GM12878 (cell line): ENCODE measurements around the gene NLGN1. TPM values are rescaled to one million over a fixed set of nuclear protein-coding genes. Genes with fewer than 3 reads are reported as not detected.

ENCODE experiments used
- ATAC-seq: fragments of 200-7000 bp; cut with Tn5 transposase; 3 replicates; pipeline ENCODE4 v1.9.1; 2020; ENCODE audit warnings: mild to moderate bottlenecking, moderate library complexity
- BruUV-seq: library from RNA; stranded (reverse); fragments of 400-500 nt; replicated peaks from 2 replicates; lab custom pipeline; 2021; lab: Mats Ljungman, UMichigan
- CTCF ChIA-PET: fragments of 300-600 bp; sonication (Branson Sonifier 250); formaldehyde crosslinking; extraction: SDS; loops from one replicate; lab custom pipeline; 2021; ENCODE audit warnings: inconsistent platforms; lab: Yijun Ruan, JAX
- POLR2A ChIA-PET: fragments of 350-600 bp; formaldehyde crosslinking; extraction: SDS; loops from one replicate; lab custom pipeline; 2021; ENCODE audit warnings: inconsistent platforms; lab: Charles Lee
- RAD21 ChIA-PET: fragments of 300-600 bp; sonication (Branson Sonifier 250); formaldehyde crosslinking; loops from one replicate; lab custom pipeline; 2023; ENCODE audit warnings: antibody characterized with exemption; ENCODE audit not compliant: unreplicated experiment; lab: Charles Lee
- SMC1A ChIA-PET: fragments of 300-600 bp; sonication (Branson Sonifier 250); formaldehyde crosslinking; loops from one replicate; lab custom pipeline; 2023; ENCODE audit not compliant: unreplicated experiment, uncharacterized antibody; lab: Charles Lee
- DNase-seq: peaks from one replicate; pipeline ENCODE4 v3.0.0-alpha.2; 2011; ENCODE audit warnings: low read depth, low spot score
- FAIRE-seq: peaks from 3 replicates; lab custom pipeline; 2011; peaks lifted over from hg19 to GRCh38; lab: Jason Lieb, UNC
- H2AFZ ChIP-seq: 2 replicates; pipeline ENCODE4 v1.6.0; 2011; ENCODE audit warnings: low read depth, low read length, control low read depth; ENCODE audit not compliant: control insufficient read depth
- H3K27ac ChIP-seq: 2 replicates; pipeline ENCODE4 v1.5.1; 2011; ENCODE audit warnings: control low read depth; ENCODE audit not compliant: control insufficient read depth, insufficient read depth
- H3K27me3 ChIP-seq, 2 experiments: replicated peaks in 1 of 2; 2 replicates each; pipeline versions ENCODE4 v1.6.0 to v1.6.1; 2011; ENCODE audit warnings: low read length in 1 of 2; ENCODE audit not compliant: control insufficient read depth in 2 of 2, insufficient read depth in 2 of 2
- H3K36me3 ChIP-seq, 2 experiments: 2 replicates each; pipeline ENCODE4 v1.5.1; 2011; ENCODE audit warnings: low read length in 1 of 2; ENCODE audit not compliant: control insufficient read depth in 2 of 2, insufficient read depth in 2 of 2
- H3K4me1 ChIP-seq: 2 replicates; pipeline ENCODE4 v1.6.1; 2011; ENCODE audit warnings: mild to moderate bottlenecking, low read length, moderate library complexity, mixed read lengths; ENCODE audit not compliant: control insufficient read depth, insufficient read depth
- H3K4me2 ChIP-seq: 2 replicates; pipeline ENCODE4 v1.6.0; 2011; ENCODE audit warnings: control low read depth; ENCODE audit not compliant: control insufficient read depth, insufficient read depth
- H3K4me3 ChIP-seq: fragments of 200-600 bp; sonication (generic); 2 replicates; pipeline ENCODE4 v1.5.1; 2016
- H3K79me2 ChIP-seq: 2 replicates; pipeline ENCODE4 v1.6.0; 2011; ENCODE audit warnings: low read length; ENCODE audit not compliant: control insufficient read depth, insufficient read depth
- H3K9ac ChIP-seq: 2 replicates; pipeline ENCODE4 v1.8.0; 2011; ENCODE audit warnings: low read length, control low read depth, mixed read lengths; ENCODE audit not compliant: control insufficient read depth, insufficient read depth
- H3K9me3 ChIP-seq: replicated peaks from 3 replicates; pipeline ENCODE4 v1.5.1; 2011; ENCODE audit warnings: mild to moderate bottlenecking, low read length; ENCODE audit not compliant: control insufficient read depth, insufficient read depth
- H4K20me1 ChIP-seq: 2 replicates; pipeline ENCODE4 v1.6.0; 2011; ENCODE audit not compliant: control insufficient read depth, insufficient read depth
- CEBPB ChIP-seq, 2 experiments: fragments of 150-350 bp in 1 of 2; IDR thresholded peaks; 2 replicates each; pipeline ENCODE4 v1.6.1; 2012 to 2014; ENCODE audit warnings: low read depth in 2 of 2, low read length in 2 of 2, borderline replicate concordance in 1 of 2, inconsistent platforms in 1 of 2
- NR2F1 ChIP-seq: fragments of 450-650 bp; conservative IDR thresholded peaks from 2 replicates; pipeline ENCODE4 v1.6.1; 2017; ENCODE audit warnings: mild to moderate bottlenecking
- RAD51 ChIP-seq: fragments of 450-650 bp; IDR thresholded peaks from 2 replicates; pipeline ENCODE4 v1.6.1; 2016; ENCODE audit warnings: moderate library complexity, mild to moderate bottlenecking, inconsistent platforms
- ZBTB4 ChIP-seq: fragments of 450-650 bp; formaldehyde crosslinking; IDR thresholded peaks from 2 replicates; pipeline ENCODE4 v1.4.0; 2022; ENCODE audit warnings: mild to moderate bottlenecking, moderate library complexity
- ZBTB40 ChIP-seq: fragments of 450-650 bp; IDR thresholded peaks from 2 replicates; pipeline ENCODE4 v1.6.1; 2016; ENCODE audit warnings: mild to moderate bottlenecking, moderate library complexity, borderline replicate concordance
- WGBS: methylation state at CpG from one replicate; pipeline ENCODE4 v1.1.6; 2016; ENCODE audit warnings: low lambda C conversion rate; ENCODE audit not compliant: insufficient replicate concordance, insufficient coverage; ENCODE audit errors: missing lambda C conversion rate; 5-methylcytosine and 5-hydroxymethylcytosine counted together
- in situ Hi-C: fragments of 300-500 bp; cut with MboI; formaldehyde crosslinking; loops from 9 replicates; pipeline ENCODE4 v1.14.3; 2018; ENCODE audit warnings: mixed read lengths
- intact Hi-C: fragments of 100-400 bp; cut with micrococcal nuclease; formaldehyde crosslinking; loops from one replicate; pipeline ENCODE4 v1.14.2; 2022; ENCODE audit not compliant: unreplicated experiment
- polyA plus RNA-seq, 11 experiments: library from polyadenylated mRNA; depleted of rRNA in 4 of 11; unstranded in 6 of 11; stranded (reverse) in 5 of 11; fragments of >200 nt; fragmentation: Nextera tagmentation in 4 of 11; fragmentation: Illumina TruSeq in 1 of 11; extraction: Ambion mirVana in 4 of 11; extraction: Trizol in 1 of 11; gene quantifications; 1 replicate in 1 of 11; 2 replicates in 10 of 11; pipeline versions ENCODE4 v1.2.1 to v1.2.3, GENCODE V29; 2011 to 2016; ENCODE audit warnings: inconsistent platforms in 2 of 11, missing spikeins in 2 of 11, low read depth in 1 of 11
- total RNA-seq, 4 experiments: library from RNA; depleted of rRNA in 3 of 4; stranded (reverse); fragments of >200 nt in 3 of 4; fragmentation: Illumina TruSeq in 1 of 4; extraction: Trizol in 1 of 4; gene quantifications; 2 replicates each; pipeline versions ENCODE4 v1.2.1 to v1.2.3, GENCODE V29; 2013 to 2021
- TF ChIP-seq, protein P1 (sequence below): fragments of 450-650 bp; IDR thresholded peaks from 2 replicates; pipeline ENCODE4 v1.6.1; 2017; ENCODE audit warnings: mild to moderate bottlenecking, moderate library complexity
- TF ChIP-seq, protein P2 (sequence below): fragments of 450-650 bp; formaldehyde crosslinking; IDR thresholded peaks from 2 replicates; pipeline ENCODE4 v1.5.0; 2022; ENCODE audit warnings: mild to moderate bottlenecking, missing genetic modification characterization

Gene NLGN1
- total and polyA plus RNA-seq, 10 of the 15 experiments (the other 5 are each of a cell fraction or from before 2014, with no cell fraction given) = not detected

DNA sequence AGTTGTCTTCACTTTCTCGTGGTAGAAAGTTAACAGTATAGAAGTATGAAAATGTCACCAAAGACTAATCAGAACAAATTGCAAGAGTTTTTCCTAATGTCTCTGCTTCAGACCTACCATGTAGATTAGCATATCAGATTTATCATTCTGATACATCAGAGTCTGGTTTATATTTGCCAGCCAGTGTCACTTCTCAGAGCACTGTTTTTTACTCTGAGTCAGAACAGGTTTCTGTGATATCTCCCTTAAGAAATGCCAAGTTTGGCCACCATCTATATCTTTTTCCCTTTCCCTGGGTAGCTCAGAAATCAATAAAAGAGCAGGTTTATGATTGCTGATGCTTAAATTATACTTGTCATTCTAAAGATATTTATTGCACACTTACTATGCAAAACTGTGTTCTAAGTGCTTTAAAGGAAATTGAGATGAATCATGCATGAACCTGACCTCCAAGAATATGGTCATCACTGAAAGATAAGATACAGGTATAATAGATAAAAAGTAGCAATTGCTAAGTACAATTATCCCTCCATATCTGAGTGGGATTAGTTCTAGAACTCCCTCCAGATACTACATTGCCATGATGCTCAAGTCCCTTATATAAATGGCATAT, 788.9 kb downstream of the NLGN1 start:
- TF ChIP-seq RAD51 = no peak
- no peak for TF ChIP-seq NR2F1
- no peak for TF ChIP-seq CEBPB (IDR thresholded peaks at IDR 0.05; ENCODE audit: borderline replicate concordance in 1 of 2, low read depth in 2 of 2, low read length in 2 of 2)
- TF ChIP-seq, protein P1, sequence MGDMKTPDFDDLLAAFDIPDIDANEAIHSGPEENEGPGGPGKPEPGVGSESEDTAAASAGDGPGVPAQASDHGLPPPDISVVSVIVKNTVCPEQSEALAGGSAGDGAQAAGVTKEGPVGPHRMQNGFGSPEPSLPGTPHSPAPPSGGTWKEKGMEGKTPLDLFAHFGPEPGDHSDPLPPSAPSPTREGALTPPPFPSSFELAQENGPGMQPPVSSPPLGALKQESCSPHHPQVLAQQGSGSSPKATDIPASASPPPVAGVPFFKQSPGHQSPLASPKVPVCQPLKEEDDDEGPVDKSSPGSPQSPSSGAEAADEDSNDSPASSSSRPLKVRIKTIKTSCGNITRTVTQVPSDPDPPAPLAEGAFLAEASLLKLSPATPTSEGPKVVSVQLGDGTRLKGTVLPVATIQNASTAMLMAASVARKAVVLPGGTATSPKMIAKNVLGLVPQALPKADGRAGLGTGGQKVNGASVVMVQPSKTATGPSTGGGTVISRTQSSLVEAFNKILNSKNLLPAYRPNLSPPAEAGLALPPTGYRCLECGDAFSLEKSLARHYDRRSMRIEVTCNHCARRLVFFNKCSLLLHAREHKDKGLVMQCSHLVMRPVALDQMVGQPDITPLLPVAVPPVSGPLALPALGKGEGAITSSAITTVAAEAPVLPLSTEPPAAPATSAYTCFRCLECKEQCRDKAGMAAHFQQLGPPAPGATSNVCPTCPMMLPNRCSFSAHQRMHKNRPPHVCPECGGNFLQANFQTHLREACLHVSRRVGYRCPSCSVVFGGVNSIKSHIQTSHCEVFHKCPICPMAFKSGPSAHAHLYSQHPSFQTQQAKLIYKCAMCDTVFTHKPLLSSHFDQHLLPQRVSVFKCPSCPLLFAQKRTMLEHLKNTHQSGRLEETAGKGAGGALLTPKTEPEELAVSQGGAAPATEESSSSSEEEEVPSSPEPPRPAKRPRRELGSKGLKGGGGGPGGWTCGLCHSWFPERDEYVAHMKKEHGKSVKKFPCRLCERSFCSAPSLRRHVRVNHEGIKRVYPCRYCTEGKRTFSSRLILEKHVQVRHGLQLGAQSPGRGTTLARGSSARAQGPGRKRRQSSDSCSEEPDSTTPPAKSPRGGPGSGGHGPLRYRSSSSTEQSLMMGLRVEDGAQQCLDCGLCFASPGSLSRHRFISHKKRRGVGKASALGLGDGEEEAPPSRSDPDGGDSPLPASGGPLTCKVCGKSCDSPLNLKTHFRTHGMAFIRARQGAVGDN = no peak
- TF ChIP-seq ZBTB40 = no peak
- TF ChIP-seq, protein P2, sequence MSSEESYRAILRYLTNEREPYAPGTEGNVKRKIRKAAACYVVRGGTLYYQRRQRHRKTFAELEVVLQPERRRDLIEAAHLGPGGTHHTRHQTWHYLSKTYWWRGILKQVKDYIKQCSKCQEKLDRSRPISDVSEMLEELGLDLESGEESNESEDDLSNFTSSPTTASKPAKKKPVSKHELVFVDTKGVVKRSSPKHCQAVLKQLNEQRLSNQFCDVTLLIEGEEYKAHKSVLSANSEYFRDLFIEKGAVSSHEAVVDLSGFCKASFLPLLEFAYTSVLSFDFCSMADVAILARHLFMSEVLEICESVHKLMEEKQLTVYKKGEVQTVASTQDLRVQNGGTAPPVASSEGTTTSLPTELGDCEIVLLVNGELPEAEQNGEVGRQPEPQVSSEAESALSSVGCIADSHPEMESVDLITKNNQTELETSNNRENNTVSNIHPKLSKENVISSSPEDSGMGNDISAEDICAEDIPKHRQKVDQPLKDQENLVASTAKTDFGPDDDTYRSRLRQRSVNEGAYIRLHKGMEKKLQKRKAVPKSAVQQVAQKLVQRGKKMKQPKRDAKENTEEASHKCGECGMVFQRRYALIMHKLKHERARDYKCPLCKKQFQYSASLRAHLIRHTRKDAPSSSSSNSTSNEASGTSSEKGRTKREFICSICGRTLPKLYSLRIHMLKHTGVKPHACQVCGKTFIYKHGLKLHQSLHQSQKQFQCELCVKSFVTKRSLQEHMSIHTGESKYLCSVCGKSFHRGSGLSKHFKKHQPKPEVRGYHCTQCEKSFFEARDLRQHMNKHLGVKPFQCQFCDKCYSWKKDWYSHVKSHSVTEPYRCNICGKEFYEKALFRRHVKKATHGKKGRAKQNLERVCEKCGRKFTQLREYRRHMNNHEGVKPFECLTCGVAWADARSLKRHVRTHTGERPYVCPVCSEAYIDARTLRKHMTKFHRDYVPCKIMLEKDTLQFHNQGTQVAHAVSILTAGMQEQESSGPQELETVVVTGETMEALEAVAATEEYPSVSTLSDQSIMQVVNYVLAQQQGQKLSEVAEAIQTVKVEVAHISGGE (CRISPR knock-in tag) = no peak
- no peak for TF ChIP-seq ZBTB4 (CRISPR knock-in tag)
- Histone ChIP-seq H3K9ac (no peak overlapping the region), H3K4me2 (no peak overlapping the region), H3K36me3 (no peaks in the 10 kb centered on the region), H3K27ac (no peak overlapping the region), H3K4me3 (no peak overlapping the region), H3K27me3 (no peaks in the 10 kb centered on the region), H3K4me1 (no peaks in the 10 kb centered on the region), H2AFZ (no peak overlapping the region), H4K20me1 (no peaks in the 10 kb centered on the region), H3K79me2 (no peaks in the 10 kb centered on the region), H3K9me3 (no peaks in the 10 kb centered on the region)
- DNase-seq (no peak), ATAC-seq (no peak), FAIRE-seq (no peak)
- no TSS peak for BruUV-seq
- ChIA-PET SMC1A (no interaction called here), POLR2A (no interaction called here), CTCF (no interaction called here), RAD21 (no interaction called here)
- 57% methylated on average over 1 of the region's 1 CpG for WGBS
- in situ Hi-C loops (no loop called here), intact Hi-C loops (no loop called here)
